DOHH2 (cell line): Measurements from ENCODE around the gene OR13D1.

Experiments
- CTCF ChIP-seq: fragments of 200-600 bp; sonication (generic); IDR thresholded peaks from one replicate; pipeline ENCODE4 v1.5.1; 2014; ENCODE audit warnings: antibody characterized with exemption, mild to moderate bottlenecking, low read depth, low read length; ENCODE audit not compliant: poor library complexity, severe bottlenecking
- EZH2phosphoT487 ChIP-seq: fragments of 200-600 bp; sonication (generic); IDR thresholded peaks from 2 replicates; pipeline ENCODE4 v1.6.1; 2017; ENCODE audit warnings: borderline replicate concordance, mild to moderate bottlenecking, antibody characterized with exemption, low read length, moderate library complexity, mixed read lengths

- TF ChIP-seq CTCF: no peak
- no peak for TF ChIP-seq EZH2phosphoT487
These were observed 35.7 kb upstream of the OR13D1 start for GRCh38 chr9:104658496-104659195.
